AG10803 (cell line): ENCODE measurements around the gene ABCG8.

Source experiments
- DNase-seq: peaks from one replicate; pipeline ENCODE4 v3.0.0; 2010; ENCODE audit warnings: low read depth
- H3K4me3 ChIP-seq: 2 replicates; pipeline ENCODE4 v1.5.1; 2011; ENCODE audit warnings: mild to moderate bottlenecking, low read length, control low read depth
- TF ChIP-seq, protein P1 (sequence below): conservative IDR thresholded peaks from 2 replicates; pipeline ENCODE4 v1.5.1; 2011; ENCODE audit warnings: mild to moderate bottlenecking, low read length, control low read depth, inconsistent platforms

ABCG8 gene

DNA sequence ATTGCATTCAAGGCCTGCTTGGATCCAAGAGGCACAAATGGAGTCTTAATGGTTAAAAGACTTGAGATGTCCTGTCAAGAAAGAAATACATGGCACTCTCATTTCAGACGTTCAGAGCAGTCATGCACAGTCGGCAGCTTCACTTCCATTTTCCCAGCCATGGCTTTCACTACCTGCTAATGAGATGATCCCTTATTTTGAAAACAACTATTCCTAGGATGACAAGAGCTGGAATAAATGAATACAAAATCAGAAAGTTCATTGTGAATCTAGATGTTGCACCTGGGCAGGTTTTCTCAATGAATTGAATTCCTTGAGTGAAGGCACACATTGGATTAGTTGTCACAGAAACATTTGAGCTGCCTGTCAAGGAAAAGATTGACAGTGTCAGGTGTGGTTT lies 25.8 kb upstream of the ABCG8 start:
- DNase-seq, result no peak
- TF ChIP-seq, protein P1, sequence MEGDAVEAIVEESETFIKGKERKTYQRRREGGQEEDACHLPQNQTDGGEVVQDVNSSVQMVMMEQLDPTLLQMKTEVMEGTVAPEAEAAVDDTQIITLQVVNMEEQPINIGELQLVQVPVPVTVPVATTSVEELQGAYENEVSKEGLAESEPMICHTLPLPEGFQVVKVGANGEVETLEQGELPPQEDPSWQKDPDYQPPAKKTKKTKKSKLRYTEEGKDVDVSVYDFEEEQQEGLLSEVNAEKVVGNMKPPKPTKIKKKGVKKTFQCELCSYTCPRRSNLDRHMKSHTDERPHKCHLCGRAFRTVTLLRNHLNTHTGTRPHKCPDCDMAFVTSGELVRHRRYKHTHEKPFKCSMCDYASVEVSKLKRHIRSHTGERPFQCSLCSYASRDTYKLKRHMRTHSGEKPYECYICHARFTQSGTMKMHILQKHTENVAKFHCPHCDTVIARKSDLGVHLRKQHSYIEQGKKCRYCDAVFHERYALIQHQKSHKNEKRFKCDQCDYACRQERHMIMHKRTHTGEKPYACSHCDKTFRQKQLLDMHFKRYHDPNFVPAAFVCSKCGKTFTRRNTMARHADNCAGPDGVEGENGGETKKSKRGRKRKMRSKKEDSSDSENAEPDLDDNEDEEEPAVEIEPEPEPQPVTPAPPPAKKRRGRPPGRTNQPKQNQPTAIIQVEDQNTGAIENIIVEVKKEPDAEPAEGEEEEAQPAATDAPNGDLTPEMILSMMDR, result no peak

DNA sequence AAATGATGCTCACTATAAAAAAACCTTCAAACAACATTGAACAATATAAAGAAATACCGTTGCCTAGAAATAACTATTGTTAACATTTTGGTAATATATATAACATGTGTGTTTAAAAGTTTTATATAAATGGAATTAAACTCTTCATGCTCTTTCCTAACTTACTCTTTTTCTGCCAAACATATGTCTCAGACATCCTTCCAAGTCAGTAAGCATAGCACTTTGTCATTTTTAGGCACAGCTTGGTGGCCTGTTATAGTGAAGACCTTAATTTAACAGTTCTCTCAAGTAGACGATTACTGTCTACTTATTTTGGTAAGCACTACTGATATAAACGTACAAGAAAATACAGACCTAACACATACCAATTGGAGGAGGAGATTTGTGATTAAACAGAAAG lies 24.1 kb upstream of the ABCG8 start:
- no peak for DNase-seq
- TF ChIP-seq, protein P1, result no peak
- H3K4me3 ChIP-seq, result no peak overlapping the region

More for the DNA sequence above, 25.8 kb upstream of the ABCG8 start:
- no peak overlapping the region for H3K4me3 ChIP-seq

DNA sequence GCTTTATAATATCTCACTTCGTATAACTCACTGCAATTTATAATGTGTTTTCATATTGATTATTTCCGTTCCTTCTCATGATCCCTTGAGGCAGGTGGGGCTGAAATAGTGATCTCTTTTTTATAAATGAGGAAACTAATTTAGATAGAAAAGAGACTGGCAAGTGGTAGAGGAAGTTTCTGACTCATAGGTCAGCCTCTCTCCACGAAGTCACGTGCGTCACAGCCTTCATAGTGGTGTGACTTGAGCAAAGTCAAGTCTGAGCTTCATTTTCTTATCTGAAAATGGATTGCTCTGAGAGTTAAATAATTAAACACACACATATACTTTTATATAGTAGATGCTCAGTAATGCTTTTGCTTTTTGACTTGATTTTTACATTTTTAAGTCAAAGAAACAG lies 20.0 kb upstream of the ABCG8 start:
- TF ChIP-seq, protein P1, result no peak
- peak; percentile 2 for DNase-seq

DNA sequence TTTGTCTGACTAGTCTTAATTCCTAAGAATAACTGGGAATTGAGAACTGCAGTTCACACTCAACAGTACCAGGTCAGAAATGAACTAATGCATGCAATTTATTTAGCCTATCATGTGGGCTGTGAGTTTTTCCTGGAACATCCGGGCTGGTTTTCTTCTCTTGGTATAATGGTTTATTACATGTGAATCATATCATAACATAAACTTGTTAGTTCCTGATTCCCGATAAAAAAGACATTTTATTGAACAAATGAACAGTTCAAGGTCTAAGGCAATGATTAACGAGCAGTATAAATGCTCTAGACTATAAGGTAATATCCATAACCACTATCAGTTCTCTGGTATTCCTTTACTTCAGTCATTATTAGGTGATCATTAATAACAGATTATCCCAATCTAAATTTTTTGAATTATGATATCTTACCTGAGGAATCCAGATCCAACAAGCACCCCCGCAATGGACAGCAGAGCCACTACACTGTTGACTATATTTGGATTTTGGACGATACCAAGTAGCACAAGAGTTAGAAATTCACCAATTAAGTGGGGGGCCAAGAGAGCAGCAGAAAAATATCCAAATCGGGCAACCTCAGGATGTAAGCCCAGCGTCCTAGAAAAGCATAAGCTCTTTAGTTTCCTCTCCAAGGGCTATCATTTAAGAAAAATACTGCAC lies 19.1 kb upstream of the ABCG8 start:
- no peak for DNase-seq
- no peak overlapping the region for H3K4me3 ChIP-seq
- TF ChIP-seq, protein P1, result no peak

More for the DNA sequence above, 20.0 kb upstream of the ABCG8 start:
- no peak overlapping the region for H3K4me3 ChIP-seq

DNA sequence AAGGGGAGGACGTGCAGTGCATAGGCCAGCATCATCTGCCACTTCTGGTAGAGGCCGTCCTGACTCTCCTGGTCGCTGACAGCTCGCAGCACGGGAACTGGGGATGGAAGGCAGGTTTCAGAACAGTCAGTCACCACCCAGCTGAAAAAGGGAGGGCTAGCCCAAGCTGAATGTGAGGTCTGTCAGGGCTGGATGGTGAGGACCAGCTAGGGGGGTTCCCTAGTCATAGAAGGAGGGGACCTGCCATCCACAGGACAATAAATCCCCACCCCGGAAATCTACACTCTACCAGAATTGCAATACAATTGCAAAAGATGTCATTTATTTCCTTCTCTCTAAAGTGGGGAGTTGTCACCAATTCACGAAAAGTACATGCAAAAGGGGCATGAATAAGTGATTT lies 15.9 kb upstream of the ABCG8 start:
- DNase-seq, result no peak
- TF ChIP-seq, protein P1, result no peak
- H3K4me3 ChIP-seq, result no peak overlapping the region

DNA sequence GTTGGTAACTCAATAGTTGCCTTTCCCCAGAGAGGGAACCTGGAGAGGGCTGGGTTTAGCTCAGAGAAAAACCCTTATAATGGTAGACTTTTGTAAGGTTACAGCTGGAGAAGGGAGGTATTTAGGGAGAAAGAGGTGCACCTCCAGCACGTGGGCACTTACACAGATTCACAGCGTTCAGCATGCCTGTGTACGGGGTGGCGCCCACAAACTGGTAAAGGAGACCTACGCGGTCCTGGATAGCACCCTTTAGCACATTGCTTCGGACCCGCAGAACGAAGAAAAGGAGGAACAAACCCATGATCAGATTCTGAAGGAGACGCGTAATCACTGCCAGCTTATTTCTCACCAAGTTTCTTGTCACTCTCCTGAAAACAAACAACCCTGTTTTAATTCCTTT lies 15.0 kb upstream of the ABCG8 start:
- TF ChIP-seq, protein P1, result no peak
- no peak for DNase-seq
- H3K4me3 ChIP-seq, result no peak overlapping the region

DNA sequence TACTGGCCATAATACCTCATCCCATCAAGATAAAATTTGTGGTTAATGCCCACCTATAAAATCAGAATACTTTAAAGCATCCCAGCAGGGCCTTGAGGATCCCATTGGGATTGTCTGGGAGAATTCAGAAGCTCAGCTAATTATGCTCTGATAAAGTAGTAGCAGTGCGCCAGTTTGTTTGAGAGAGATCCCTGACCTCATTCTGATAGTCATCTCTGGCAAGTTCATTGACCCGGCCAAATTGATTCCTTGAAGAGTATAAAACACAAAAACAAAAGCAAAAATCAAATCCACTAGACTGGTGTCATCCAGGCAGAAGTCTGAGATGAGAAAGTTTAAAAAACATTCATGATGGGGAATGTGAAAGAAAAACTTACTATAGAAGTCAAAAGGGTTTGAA lies 14.3 kb upstream of the ABCG8 start:
- no peak overlapping the region for H3K4me3 ChIP-seq
- no peak for DNase-seq
- TF ChIP-seq, protein P1, result no peak
